Stimulated activated memory B cell treated with anti-CD40 and anti-IgM and Interleukin-4, amounts not matched to agents 10 μg/mL and 1 μg/mL and 100 μg/mL, for 72 hours (primary cell): ENCODE results near the gene OTOGL.
A peak's percentile ranks its signal among the peaks of the same experiment; 100 is the strongest.

ENCODE experiments used
- ATAC-seq: fragments of 150-1000 bp; cut with Tn5 transposase; 2 replicates; pipeline ENCODE4 v1.10.0; 2021
- H3K27ac Mint-ChIP-seq: one replicate; pipeline ENCODE4 v1.8.0; 2022; ENCODE audit warnings: mild to moderate bottlenecking, mixed read lengths
- H3K27me3 Mint-ChIP-seq: one replicate; pipeline ENCODE4 v1.8.0; 2022; ENCODE audit warnings: mixed read lengths
- H3K36me3 Mint-ChIP-seq: one replicate; pipeline ENCODE4 v1.8.0; 2022; ENCODE audit warnings: mixed read lengths
- H3K4me1 Mint-ChIP-seq: one replicate; pipeline ENCODE4 v1.8.0; 2022; ENCODE audit warnings: mixed read lengths
- H3K4me3 Mint-ChIP-seq: one replicate; pipeline ENCODE4 v1.8.0; 2022; ENCODE audit warnings: mild to moderate bottlenecking, moderate library complexity, mixed read lengths
- H3K9me3 Mint-ChIP-seq: one replicate; pipeline ENCODE4 v1.8.0; 2022; ENCODE audit warnings: mixed read lengths

The OTOGL gene

GRCh38 chr12:80154261-80154660, 54.9 kb downstream of the OTOGL start:
- no peak overlapping the region for H3K27ac Mint-ChIP-seq
- ATAC-seq, result no peak
- H3K4me1 Mint-ChIP-seq, result no peaks in the 10 kb centered on the region
- no peaks in the 10 kb centered on the region for H3K36me3 Mint-ChIP-seq
- peaks cover 18% of the 10 kb centered on the region for H3K27me3 Mint-ChIP-seq
- H3K9me3 Mint-ChIP-seq, result no peaks in the 10 kb centered on the region
- no peak overlapping the region for H3K4me3 Mint-ChIP-seq

- Mint-ChIP-seq H3K27ac (no peak overlapping the region), H3K4me3 (no peak overlapping the region), H3K9me3 (no peaks in the 10 kb centered on the region), H3K27me3 (peaks cover 26% of the 10 kb centered on the region), H3K4me1 (no peaks in the 10 kb centered on the region), H3K36me3 (no peaks in the 10 kb centered on the region)
- ATAC-seq, result no peak
Observed at GRCh38 chr12:80156306-80156705, 57.0 kb downstream of the OTOGL start.

- peaks cover 26% of the 10 kb centered on the region for H3K27me3 Mint-ChIP-seq
- no peaks in the 10 kb centered on the region for H3K9me3 Mint-ChIP-seq
- no peak overlapping the region for H3K27ac Mint-ChIP-seq
- no peaks in the 10 kb centered on the region for H3K4me1 Mint-ChIP-seq
- ATAC-seq, result no peak
- no peaks in the 10 kb centered on the region for H3K36me3 Mint-ChIP-seq
- H3K4me3 Mint-ChIP-seq, result no peak overlapping the region
Observed at GRCh38 chr12:80157645-80158044, 58.3 kb downstream of the OTOGL start.

GRCh38 chr12:80161612-80162011, 62.3 kb downstream of the OTOGL start:
- no peaks in the 10 kb centered on the region for H3K4me1 Mint-ChIP-seq
- no peak overlapping the region for H3K4me3 Mint-ChIP-seq
- no peak overlapping the region for H3K27ac Mint-ChIP-seq
- no peaks in the 10 kb centered on the region for H3K36me3 Mint-ChIP-seq
- ATAC-seq, result no peak
- H3K27me3 Mint-ChIP-seq, result peaks cover 25% of the 10 kb centered on the region
- H3K9me3 Mint-ChIP-seq, result no peaks in the 10 kb centered on the region

GRCh38 chr12:80162177-80162576, 62.8 kb downstream of the OTOGL start:
- Mint-ChIP-seq H3K27ac (no peak overlapping the region), H3K4me1 (no peaks in the 10 kb centered on the region), H3K36me3 (no peaks in the 10 kb centered on the region), H3K4me3 (no peak overlapping the region), H3K9me3 (no peaks in the 10 kb centered on the region), H3K27me3 (peaks cover 19% of the 10 kb centered on the region)
- no peak for ATAC-seq

- Mint-ChIP-seq H3K27me3 (no peaks in the 10 kb centered on the region), H3K9me3 (no peaks in the 10 kb centered on the region), H3K36me3 (no peaks in the 10 kb centered on the region), H3K27ac (no peak overlapping the region), H3K4me1 (no peaks in the 10 kb centered on the region), H3K4me3 (no peak overlapping the region)
- no peak for ATAC-seq
Observed at GRCh38 chr12:80165746-80166145, 66.4 kb downstream of the OTOGL start.

GRCh38 chr12:80166751-80167150, 67.4 kb downstream of the OTOGL start:
- no peak for ATAC-seq
- no peaks in the 10 kb centered on the region for H3K36me3 Mint-ChIP-seq
- H3K4me3 Mint-ChIP-seq, result no peak overlapping the region
- no peaks in the 10 kb centered on the region for H3K27me3 Mint-ChIP-seq
- H3K9me3 Mint-ChIP-seq, result no peaks in the 10 kb centered on the region
- no peaks in the 10 kb centered on the region for H3K4me1 Mint-ChIP-seq
- H3K27ac Mint-ChIP-seq, result no peak overlapping the region

GRCh38 chr12:80168936-80169335, 69.6 kb downstream of the OTOGL start:
- H3K36me3 Mint-ChIP-seq, result no peaks in the 10 kb centered on the region
- ATAC-seq, result no peak
- no peaks in the 10 kb centered on the region for H3K4me1 Mint-ChIP-seq
- no peaks in the 10 kb centered on the region for H3K27me3 Mint-ChIP-seq
- H3K27ac Mint-ChIP-seq, result no peak overlapping the region
- H3K9me3 Mint-ChIP-seq, result no peaks in the 10 kb centered on the region
- H3K4me3 Mint-ChIP-seq, result no peak overlapping the region

GRCh38 chr12:80170915-80171314, 71.6 kb downstream of the OTOGL start:
- ATAC-seq, result no peak
- Mint-ChIP-seq H3K36me3 (no peaks in the 10 kb centered on the region), H3K27me3 (no peaks in the 10 kb centered on the region), H3K9me3 (no peaks in the 10 kb centered on the region), H3K4me3 (no peak overlapping the region), H3K27ac (no peak overlapping the region), H3K4me1 (no peaks in the 10 kb centered on the region)

- Mint-ChIP-seq H3K4me1 (no peaks in the 10 kb centered on the region), H3K27ac (no peak overlapping the region), H3K27me3 (peaks cover 4% of the 10 kb centered on the region), H3K36me3 (no peaks in the 10 kb centered on the region), H3K4me3 (no peak overlapping the region), H3K9me3 (no peaks in the 10 kb centered on the region)
- no peak for ATAC-seq
Observed at GRCh38 chr12:80173083-80173864, 73.9 kb downstream of the OTOGL start.

- no peak overlapping the region for H3K4me3 Mint-ChIP-seq
- H3K4me1 Mint-ChIP-seq, result no peaks in the 10 kb centered on the region
- H3K27ac Mint-ChIP-seq, result no peak overlapping the region
- H3K9me3 Mint-ChIP-seq, result no peaks in the 10 kb centered on the region
- no peak for ATAC-seq
- peaks cover 14% of the 10 kb centered on the region for H3K27me3 Mint-ChIP-seq
- no peaks in the 10 kb centered on the region for H3K36me3 Mint-ChIP-seq
Observed at GRCh38 chr12:80175307-80175930, 76.1 kb downstream of the OTOGL start.

GRCh38 chr12:80176706-80177105, 77.4 kb downstream of the OTOGL start:
- no peak for ATAC-seq
- no peak overlapping the region for H3K27ac Mint-ChIP-seq
- no peaks in the 10 kb centered on the region for H3K36me3 Mint-ChIP-seq
- peaks cover 24% of the 10 kb centered on the region for H3K27me3 Mint-ChIP-seq
- no peak overlapping the region for H3K4me3 Mint-ChIP-seq
- no peaks in the 10 kb centered on the region for H3K9me3 Mint-ChIP-seq
- H3K4me1 Mint-ChIP-seq, result no peaks in the 10 kb centered on the region

GRCh38 chr12:80178846-80179245, 79.5 kb downstream of the OTOGL start:
- Mint-ChIP-seq H3K4me1 (no peaks in the 10 kb centered on the region), H3K9me3 (no peaks in the 10 kb centered on the region), H3K27me3 (peaks cover 24% of the 10 kb centered on the region), H3K4me3 (no peak overlapping the region), H3K36me3 (no peaks in the 10 kb centered on the region), H3K27ac (no peak overlapping the region)
- ATAC-seq, result no peak

- no peaks in the 10 kb centered on the region for H3K36me3 Mint-ChIP-seq
- no peak overlapping the region for H3K4me3 Mint-ChIP-seq
- H3K9me3 Mint-ChIP-seq, result no peaks in the 10 kb centered on the region
- no peaks in the 10 kb centered on the region for H3K4me1 Mint-ChIP-seq
- H3K27ac Mint-ChIP-seq, result no peak overlapping the region
- H3K27me3 Mint-ChIP-seq, result peaks cover 13% of the 10 kb centered on the region
- ATAC-seq, result no peak
Observed at GRCh38 chr12:80183939-80184338, 84.6 kb downstream of the OTOGL start.

GRCh38 chr12:80184926-80185325, 85.6 kb downstream of the OTOGL start:
- no peak overlapping the region for H3K4me3 Mint-ChIP-seq

GRCh38 chr12:80186727-80187217, 87.4 kb downstream of the OTOGL start:
- H3K27ac Mint-ChIP-seq, result no peak overlapping the region
- H3K4me1 Mint-ChIP-seq, result no peaks in the 10 kb centered on the region
- no peaks in the 10 kb centered on the region for H3K9me3 Mint-ChIP-seq
- ATAC-seq, result peak; percentile 69
- H3K36me3 Mint-ChIP-seq, result no peaks in the 10 kb centered on the region
- no peaks in the 10 kb centered on the region for H3K27me3 Mint-ChIP-seq
- H3K4me3 Mint-ChIP-seq, result no peak overlapping the region

More at GRCh38 chr12:80184926-80185325, 85.6 kb downstream of the OTOGL start:
- Mint-ChIP-seq H3K27me3 (peaks cover 10% of the 10 kb centered on the region), H3K36me3 (no peaks in the 10 kb centered on the region), H3K9me3 (no peaks in the 10 kb centered on the region), H3K27ac (no peak overlapping the region), H3K4me1 (no peaks in the 10 kb centered on the region)
- ATAC-seq, result no peak
